SU-DHL-6 (cell line): ENCODE measurements around the gene TBC1D16.

Experiments
- CTCF ChIP-seq: fragments of 200-600 bp; sonication (generic); IDR thresholded peaks from one replicate; pipeline ENCODE4 v1.5.1; 2017; ENCODE audit warnings: antibody characterized with exemption, mild to moderate bottlenecking, low read length, moderate library complexity; ENCODE audit not compliant: insufficient read depth, poor library complexity, severe bottlenecking
- EZH2phosphoT487 ChIP-seq: fragments of 200-600 bp; sonication (generic), shearing (Covaris generic); conservative IDR thresholded peaks from 2 replicates; pipeline ENCODE4 v1.6.1; 2018; ENCODE audit warnings: mild to moderate bottlenecking, antibody characterized with exemption, low read length, moderate library complexity, mixed read lengths

GRCh38 chr17:79899584-79899983 lies 136.1 kb downstream of the TBC1D16 start:
- TF ChIP-seq CTCF (no peak), EZH2phosphoT487 (no peak)
